ENCODE data around the gene GALR3.

Gene GALR3

DNA sequence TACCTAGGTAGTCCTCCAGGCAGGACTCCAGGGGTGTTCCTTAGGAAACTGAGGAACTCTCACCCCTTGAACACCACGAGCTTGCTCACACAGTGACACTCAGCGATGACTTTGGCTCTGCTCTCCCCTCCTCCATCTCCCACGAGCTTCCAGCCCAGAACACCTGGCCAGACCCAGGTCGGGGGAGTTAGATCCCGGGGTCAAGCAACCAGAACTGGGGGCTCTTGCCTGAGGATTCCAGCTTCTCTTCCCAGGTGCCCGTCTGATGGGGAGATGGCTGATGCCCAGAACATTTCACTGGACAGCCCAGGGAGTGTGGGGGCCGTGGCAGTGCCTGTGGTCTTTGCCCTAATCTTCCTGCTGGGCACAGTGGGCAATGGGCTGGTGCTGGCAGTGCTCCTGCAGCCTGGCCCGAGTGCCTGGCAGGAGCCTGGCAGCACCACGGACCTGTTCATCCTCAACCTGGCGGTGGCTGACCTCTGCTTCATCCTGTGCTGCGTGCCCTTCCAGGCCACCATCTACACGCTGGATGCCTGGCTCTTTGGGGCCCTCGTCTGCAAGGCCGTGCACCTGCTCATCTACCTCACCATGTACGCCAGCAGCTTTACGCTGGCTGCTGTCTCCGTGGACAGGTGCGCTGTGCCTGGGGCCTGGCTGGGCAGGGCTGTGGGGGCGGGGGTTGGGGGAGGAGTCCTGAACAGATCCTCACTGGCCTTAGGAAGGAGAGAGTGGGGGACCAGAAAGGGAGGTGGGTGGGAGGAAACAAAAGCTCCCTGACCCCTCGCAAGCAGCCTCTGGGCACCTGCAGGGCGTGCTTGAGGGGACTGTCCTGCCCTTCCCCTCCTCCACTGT lies at the start of gene GALR3:
Gene GALR3, plus strand, starts transcription at position 249 of the 852 bp plus-strand sequence. Its CDS starts 25 bp downstream, at position 274.
- POLR2A ChIA-PET, result no interaction called here
- no peak for DNase-seq (ENCODE audit: extremely low spot score)
- CTCF ChIA-PET, result interaction anchor here (0.7 to 1.5 kb wide), 7 partner anchors 8 to 216 kb away, joined by 3 to 4 read pairs (median 3); no protein-coding TSS in a partner anchor
- TF ChIP-seq CTCF (IDR thresholded peaks at IDR 0.05; ENCODE audit: control extremely low read depth, extremely low read depth, low read depth, missing control alignments), result no peak

- CTCF ChIA-PET, result no interaction called here
- TF ChIP-seq CTCF (IDR thresholded peaks at IDR 0.05; ENCODE audit: control extremely low read depth, extremely low read depth, low read depth, missing control alignments), result no peak
- POLR2A ChIA-PET, result no interaction called here
- no peak for DNase-seq (ENCODE audit: extremely low spot score)
Observed at GRCh38 chr22:37774728-37775127, 48.5 kb upstream of the GALR3 start.

GRCh38 chr22:37775785-37776638 lies 47.2 kb upstream of the GALR3 start:
- POLR2A ChIA-PET, result no interaction called here
- CTCF ChIA-PET, result interaction anchor here (1.0 to 1.7 kb wide), 2 partner anchors 23 to 168 kb away, joined by 3 to 6 read pairs; partner anchors contain the start of gene GGA1
- TF ChIP-seq CTCF (IDR thresholded peaks at IDR 0.05; ENCODE audit: control extremely low read depth, extremely low read depth, low read depth, missing control alignments), result no peak
- DNase-seq (ENCODE audit: extremely low spot score), result no peak

GRCh38 chr22:37776639-37777005 lies 46.6 kb upstream of the GALR3 start:
- TF ChIP-seq CTCF (IDR thresholded peaks at IDR 0.05; ENCODE audit: control extremely low read depth, extremely low read depth, low read depth, missing control alignments), result no peak
- no peak for DNase-seq (ENCODE audit: extremely low spot score)
- ChIA-PET CTCF (interaction anchor here (1.0 to 1.7 kb wide), 2 partner anchors 23 to 169 kb away, joined by 3 to 6 read pairs; partner anchors contain the start of gene GGA1), POLR2A (no interaction called here)

DNA sequence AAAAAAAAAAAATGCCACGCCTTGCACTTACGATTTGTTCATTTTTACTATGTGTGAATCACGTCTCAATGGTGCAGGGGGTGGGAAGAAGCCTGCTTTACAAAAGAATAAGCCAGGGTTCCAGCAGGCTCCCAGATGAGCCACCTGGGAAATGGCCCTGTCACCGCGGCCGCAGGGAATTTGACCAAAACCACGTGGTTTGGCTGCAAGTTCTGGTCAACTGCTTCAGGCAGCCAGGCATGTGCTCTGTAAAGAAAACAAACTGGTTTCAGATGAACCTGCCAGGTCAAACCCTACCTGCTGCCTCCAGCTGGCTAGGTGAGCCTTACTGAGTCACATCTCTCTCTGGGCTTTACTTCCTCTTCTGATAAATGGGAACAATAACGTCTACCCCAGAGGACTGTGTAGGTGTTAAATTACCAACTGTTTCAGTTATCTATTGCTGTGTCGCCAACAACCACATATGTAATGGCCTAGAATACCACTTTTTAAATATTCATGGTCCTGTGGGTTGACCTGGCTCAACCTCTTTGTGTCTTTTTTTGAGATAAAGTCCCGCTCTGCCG lies 46.0 kb upstream of the GALR3 start:
- peak; percentile 75 for DNase-seq (ENCODE audit: extremely low spot score)
- ChIA-PET POLR2A (interaction anchor here (0.6 kb wide), 1 partner anchor 14 kb away, joined by 3 read pairs; no protein-coding TSS in a partner anchor), CTCF (interaction anchor here (1.7 kb wide), 1 partner anchor 170 kb away, joined by 6 read pairs; the partner anchor contains the start of gene GGA1)
- no peak for TF ChIP-seq CTCF (IDR thresholded peaks at IDR 0.05; ENCODE audit: control extremely low read depth, extremely low read depth, low read depth, missing control alignments)
